Metanephros (tissue), 1 donor: ENCODE measurements around the gene HDHD5. TPM values are rescaled to one million over a fixed set of nuclear protein-coding genes. Genes with fewer than 3 reads are reported as not detected.

Source experiments
- total RNA-seq: library from RNA; depleted of rRNA; stranded (reverse); fragments of >200 nt; gene quantifications from one replicate; pipeline ENCODE4 v1.2.3, GENCODE V29; 2014

The HDHD5 gene
- 29.3 TPM for total RNA-seq

DNA sequence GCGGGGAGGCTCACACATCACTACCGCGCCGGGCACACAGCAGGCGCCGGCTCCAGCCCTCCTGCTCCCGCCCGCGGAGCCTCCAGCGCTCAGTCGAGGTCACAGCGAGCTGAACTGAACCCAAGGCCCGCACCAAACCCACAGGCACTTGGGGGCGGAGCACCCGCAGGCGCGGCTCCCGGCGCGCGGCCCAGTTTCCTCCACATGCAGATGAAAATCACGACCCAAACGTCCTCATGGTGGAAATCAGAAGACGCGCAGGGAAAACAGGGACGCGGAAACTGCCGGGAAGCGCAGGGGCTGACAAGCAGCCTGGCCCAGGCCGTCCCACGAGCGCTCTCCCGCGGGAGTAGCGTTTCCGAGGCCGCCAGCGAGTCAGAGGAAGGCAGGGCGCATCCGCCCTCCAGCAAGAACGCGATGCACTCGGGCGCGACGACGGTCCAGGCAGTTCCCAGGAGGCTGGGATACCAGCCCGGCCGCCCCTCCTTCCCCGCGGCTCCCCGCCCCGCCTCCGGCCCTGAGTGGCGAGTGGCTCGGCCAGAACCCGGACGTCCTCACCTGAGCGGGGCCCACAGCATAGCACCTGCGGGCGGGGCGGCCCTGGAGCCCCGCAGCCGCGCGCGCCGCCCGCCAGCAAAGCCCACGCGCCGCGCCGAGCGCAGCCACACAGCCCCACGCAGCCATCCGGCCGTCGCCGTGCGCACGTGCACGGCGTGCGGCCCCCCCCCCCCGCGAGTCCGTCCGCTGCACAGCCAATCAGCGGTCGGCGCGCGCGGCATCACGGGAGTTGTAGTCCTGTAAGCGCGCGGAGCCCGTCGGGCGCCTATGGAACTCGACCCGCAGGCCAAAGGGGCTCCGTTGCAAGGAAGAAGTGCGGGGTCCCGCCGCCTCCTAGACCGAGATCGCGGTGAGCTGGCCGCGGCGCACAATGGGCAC is at the start of gene HDHD5:
TSS of gene HDHD5 (minus strand) at position 710 of the 936 bp plus-strand sequence. CDS start at position 684, 26 bp downstream.

GRCh38 chr22:17121233-17122195 is 37.6 kb downstream of the HDHD5 start, which contains the start of gene TMEM121B:
Gene TMEM121B, minus strand, starts transcription at chr22:17121360. Its CDS starts 233 bp downstream, at chr22:17121127.

Other genes with a start within 250 kb of the HDHD5 start
- not detected for gene GAB4, start 151.1 kb downstream of the HDHD5 start, total RNA-seq
- 8.7 TPM for gene IL17RA, start 74.3 kb downstream of the HDHD5 start, total RNA-seq
- gene TMEM121B, start 37.9 kb downstream of the HDHD5 start, total RNA-seq, result 0.93 TPM
- gene ADA2, start 60.2 kb upstream of the HDHD5 start, total RNA-seq, result 14.8 TPM
- gene CECR2, start 210.2 kb upstream of the HDHD5 start, total RNA-seq, result 12.8 TPM